Activated T-cell treated with anti-CD3 and anti-CD28 coated beads, Interleukin-2, amount 50 U/mL, for 24 hours (primary cell): Measurements from ENCODE around the gene AVL9.
"Not testable (repeated sequence)": the region's sequence is repeated elsewhere in the genome, so short reads cannot be mapped to it uniquely, and the experiment has no call there.

Experiments used
- DNase-seq: peaks from one replicate; pipeline ENCODE4 v3.0.0-alpha.2; 2020
- H3K27ac Mint-ChIP-seq: 2 replicates; pipeline ENCODE4 v1.8.0; 2020; ENCODE audit warnings: mild to moderate bottlenecking, mixed read lengths
- H3K27me3 Mint-ChIP-seq: 2 replicates; pipeline ENCODE4 v1.8.0; 2020; ENCODE audit warnings: mixed read lengths
- H3K36me3 Mint-ChIP-seq: 2 replicates; pipeline ENCODE4 v1.8.0; 2020; ENCODE audit warnings: low read depth, mixed read lengths
- H3K4me1 Mint-ChIP-seq: 2 replicates; pipeline ENCODE4 v1.8.0; 2020; ENCODE audit warnings: low read depth, mixed read lengths
- H3K4me3 Mint-ChIP-seq: 2 replicates; pipeline ENCODE4 v1.8.0; 2020; ENCODE audit warnings: mild to moderate bottlenecking, moderate library complexity, mixed read lengths
- H3K9me3 Mint-ChIP-seq: 2 replicates; pipeline ENCODE4 v1.8.0; 2020; ENCODE audit warnings: mixed read lengths

Gene AVL9

DNA sequence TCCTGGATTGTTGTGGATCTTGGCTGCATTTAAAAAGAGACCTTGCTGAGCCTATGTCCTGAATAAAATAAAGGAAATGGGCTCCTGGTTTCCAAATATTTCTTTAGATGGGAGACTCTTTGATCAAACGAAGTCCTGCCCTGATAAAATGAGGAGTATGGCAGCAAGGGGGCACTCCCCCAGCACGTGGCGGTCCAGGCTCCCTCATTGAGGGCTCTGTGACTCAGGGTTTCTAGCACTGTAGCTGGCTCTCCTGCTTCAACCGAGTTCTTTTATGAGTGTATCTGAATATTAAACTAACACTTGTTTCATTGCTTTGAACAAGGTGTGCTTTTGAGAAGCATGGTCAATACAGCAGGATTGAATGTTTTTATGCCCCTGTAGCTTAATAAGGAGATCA is 114.2 kb downstream of the AVL9 start:
- no peak overlapping the region for H3K4me3 Mint-ChIP-seq

GRCh38 chr7:32611201-32612099 is 116.2 kb downstream of the AVL9 start:
- Mint-ChIP-seq H3K27ac (no peak overlapping the region), H3K4me3 (no peak overlapping the region), H3K36me3 (no peaks in the 10 kb centered on the region), H3K27me3 (peaks cover 2% of the 10 kb centered on the region), H3K4me1 (no peaks in the 10 kb centered on the region), H3K9me3 (no peaks in the 10 kb centered on the region)
- no peak for DNase-seq

More for the DNA sequence above, 114.2 kb downstream of the AVL9 start:
- no peak for DNase-seq
- no peaks in the 10 kb centered on the region for H3K36me3 Mint-ChIP-seq
- peaks cover 4% of the 10 kb centered on the region for H3K9me3 Mint-ChIP-seq
- no peaks in the 10 kb centered on the region for H3K27me3 Mint-ChIP-seq
- no peak overlapping the region for H3K27ac Mint-ChIP-seq
- no peaks in the 10 kb centered on the region for H3K4me1 Mint-ChIP-seq

GRCh38 chr7:32616625-32617024 is 121.3 kb downstream of the AVL9 start:
- Mint-ChIP-seq H3K27ac (no peak overlapping the region), H3K27me3 (peaks cover 2% of the 10 kb centered on the region), H3K4me1 (peaks cover 8% of the 10 kb centered on the region), H3K9me3 (no peaks in the 10 kb centered on the region), H3K4me3 (no peak overlapping the region), H3K36me3 (no peaks in the 10 kb centered on the region)
- no peak for DNase-seq

DNA sequence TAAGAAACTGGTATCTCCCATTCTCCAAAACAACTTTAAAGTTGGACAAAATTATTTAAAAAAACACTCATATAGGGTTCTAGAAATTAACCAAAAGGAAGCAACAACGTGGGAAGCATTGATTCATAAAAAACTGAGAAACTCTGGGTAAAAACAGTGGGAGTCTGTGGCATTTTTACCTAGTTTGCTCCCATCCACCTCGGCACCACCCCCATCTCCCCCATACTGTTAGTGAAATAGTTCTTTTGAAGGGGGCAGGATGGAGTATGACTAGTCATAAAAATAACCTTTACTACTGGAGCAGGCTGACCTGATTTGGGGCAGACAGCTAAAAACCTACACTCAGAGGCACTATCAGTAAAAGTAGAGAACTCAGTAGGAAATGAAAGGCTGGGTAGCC is 123.2 kb downstream of the AVL9 start:
- no peaks in the 10 kb centered on the region for H3K36me3 Mint-ChIP-seq
- peak overlapping the region; percentile 5 for H3K27ac Mint-ChIP-seq
- no peak overlapping the region for H3K4me3 Mint-ChIP-seq
- no peaks in the 10 kb centered on the region for H3K9me3 Mint-ChIP-seq
- peaks cover 8% of the 10 kb centered on the region for H3K4me1 Mint-ChIP-seq
- peaks cover 2% of the 10 kb centered on the region for H3K27me3 Mint-ChIP-seq
- no peak for DNase-seq

DNA sequence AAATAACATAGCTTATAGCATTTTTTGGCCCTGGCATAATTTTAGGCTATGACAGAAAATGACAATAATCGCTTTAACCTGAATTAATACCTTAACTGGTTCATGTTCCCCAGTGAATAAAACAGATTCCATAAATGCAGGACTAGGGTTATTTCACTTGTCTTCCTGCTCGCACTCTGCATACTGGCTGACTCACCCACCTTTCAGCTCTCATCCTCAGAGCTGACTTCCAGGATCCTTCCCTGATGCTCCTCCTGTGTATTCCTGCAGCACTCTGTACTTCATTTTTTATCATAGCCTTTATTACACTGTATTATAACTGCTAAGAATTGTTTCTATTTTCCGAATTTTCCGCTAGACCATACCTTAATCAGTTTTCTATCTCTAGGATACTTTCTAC is 123.7 kb downstream of the AVL9 start:
- H3K4me1 Mint-ChIP-seq: peaks cover 8% of the 10 kb centered on the region
- no peak overlapping the region for H3K27ac Mint-ChIP-seq
- H3K36me3 Mint-ChIP-seq: no peaks in the 10 kb centered on the region
- no peak overlapping the region for H3K4me3 Mint-ChIP-seq
- DNase-seq: no peak
- no peaks in the 10 kb centered on the region for H3K9me3 Mint-ChIP-seq
- H3K27me3 Mint-ChIP-seq: peaks cover 2% of the 10 kb centered on the region

GRCh38 chr7:32619416-32619815 is 124.1 kb downstream of the AVL9 start:
- not testable (repeated sequence) for H3K4me3 Mint-ChIP-seq, H3K9me3 Mint-ChIP-seq, H3K4me1 Mint-ChIP-seq, H3K27me3 Mint-ChIP-seq, H3K27ac Mint-ChIP-seq, H3K36me3 Mint-ChIP-seq, DNase-seq

GRCh38 chr7:32631021-32631420 is 135.7 kb downstream of the AVL9 start:
- H3K4me3 Mint-ChIP-seq: no peak overlapping the region
- no peak for DNase-seq
- no peaks in the 10 kb centered on the region for H3K4me1 Mint-ChIP-seq
- H3K27me3 Mint-ChIP-seq: no peaks in the 10 kb centered on the region
- H3K36me3 Mint-ChIP-seq: no peaks in the 10 kb centered on the region
- H3K9me3 Mint-ChIP-seq: no peaks in the 10 kb centered on the region
- H3K27ac Mint-ChIP-seq: no peak overlapping the region

GRCh38 chr7:32631590-32632497 is 136.6 kb downstream of the AVL9 start:
- not testable (repeated sequence) for H3K27me3 Mint-ChIP-seq, H3K27ac Mint-ChIP-seq, DNase-seq, H3K4me1 Mint-ChIP-seq, H3K9me3 Mint-ChIP-seq, H3K4me3 Mint-ChIP-seq, H3K36me3 Mint-ChIP-seq

- not testable (repeated sequence) for H3K27me3 Mint-ChIP-seq, H3K9me3 Mint-ChIP-seq, H3K4me1 Mint-ChIP-seq, H3K36me3 Mint-ChIP-seq, H3K27ac Mint-ChIP-seq, DNase-seq, H3K4me3 Mint-ChIP-seq
These were observed 138.2 kb downstream of the AVL9 start for GRCh38 chr7:32633446-32633845.

- H3K4me1 Mint-ChIP-seq, H3K27me3 Mint-ChIP-seq, H3K27ac Mint-ChIP-seq, DNase-seq, H3K36me3 Mint-ChIP-seq, H3K9me3 Mint-ChIP-seq, H3K4me3 Mint-ChIP-seq: not testable (repeated sequence)
These were observed 139.6 kb downstream of the AVL9 start for GRCh38 chr7:32634798-32635393.

- not testable (repeated sequence) for H3K36me3 Mint-ChIP-seq, H3K4me1 Mint-ChIP-seq, H3K9me3 Mint-ChIP-seq, H3K4me3 Mint-ChIP-seq, H3K27me3 Mint-ChIP-seq, H3K27ac Mint-ChIP-seq, DNase-seq
These were observed 141.6 kb downstream of the AVL9 start for GRCh38 chr7:32636725-32637462.

DNA sequence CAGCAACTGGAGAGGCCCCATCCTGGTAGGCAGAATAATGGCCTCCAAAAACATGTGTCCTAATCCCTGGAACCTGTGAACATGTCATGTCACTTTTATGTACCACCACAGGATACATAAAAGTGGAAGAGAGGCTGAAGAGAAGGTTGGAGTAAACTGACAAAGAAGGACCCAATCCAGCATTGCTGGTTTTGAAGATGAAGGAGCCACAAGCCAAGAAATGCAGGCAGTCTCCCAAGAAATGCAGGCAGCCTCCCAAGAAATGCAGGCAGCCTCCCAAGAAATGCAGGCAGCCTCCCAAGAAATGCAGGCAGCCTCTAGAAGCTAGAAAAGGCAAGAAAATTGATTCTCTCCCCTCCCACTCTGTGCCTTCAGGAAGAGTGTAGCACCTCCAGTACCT is 142.3 kb downstream of the AVL9 start:
- H3K4me3 Mint-ChIP-seq, DNase-seq, H3K36me3 Mint-ChIP-seq, H3K9me3 Mint-ChIP-seq, H3K4me1 Mint-ChIP-seq, H3K27me3 Mint-ChIP-seq, H3K27ac Mint-ChIP-seq: not testable (repeated sequence)
